SK-N-MC (cell line): ENCODE data around the gene SNX20.

ENCODE experiments used
- DNase-seq: peaks from one replicate; pipeline ENCODE4 v3.0.0-alpha.2; 2011; ENCODE audit warnings: low read depth, low spot score
- H3K27ac ChIP-seq: fragments of 200-600 bp; sonication (generic); 2 replicates; pipeline ENCODE4 v1.5.1; 2016; ENCODE audit warnings: mixed run types
- H3K36me3 ChIP-seq: fragments of 200-600 bp; sonication (generic); 2 replicates; pipeline ENCODE4 v1.6.1; 2017; ENCODE audit warnings: antibody characterized with exemption, low read length, mixed read lengths; ENCODE audit not compliant: insufficient read depth
- H3K4me3 ChIP-seq: fragments of 200-600 bp; sonication (generic); 2 replicates; pipeline ENCODE4 v1.5.1; 2016
- H3K9ac ChIP-seq: fragments of 200-600 bp; sonication (generic); 2 replicates; pipeline ENCODE4 v1.8.0; 2017; ENCODE audit warnings: mixed run types, mixed read lengths; ENCODE audit not compliant: insufficient read length
- H3K9me3 ChIP-seq: fragments of 200-600 bp; sonication (generic); 2 replicates; pipeline ENCODE4 v1.6.1; 2017; ENCODE audit warnings: low read depth, mild to moderate bottlenecking, antibody characterized with exemption, low read length, moderate library complexity, mixed read lengths
- EZH2 ChIP-seq: fragments of 200-600 bp; sonication (generic); IDR thresholded peaks from one replicate; pipeline ENCODE4 v1.6.1; 2017; ENCODE audit warnings: antibody characterized with exemption
- FOXP2 ChIP-seq: optimal IDR thresholded peaks from 2 replicates; pipeline ENCODE3; 2011; ENCODE audit warnings: mild to moderate bottlenecking, moderate library complexity; ENCODE audit not compliant: insufficient read depth; ENCODE audit errors: extremely low read length, control extremely low read depth
- POLR2AphosphoS5 ChIP-seq: IDR thresholded peaks from 2 replicates; pipeline ENCODE4 v1.6.1; 2012; ENCODE audit warnings: mild to moderate bottlenecking, low read depth, low read length, borderline replicate concordance

Gene SNX20

DNA sequence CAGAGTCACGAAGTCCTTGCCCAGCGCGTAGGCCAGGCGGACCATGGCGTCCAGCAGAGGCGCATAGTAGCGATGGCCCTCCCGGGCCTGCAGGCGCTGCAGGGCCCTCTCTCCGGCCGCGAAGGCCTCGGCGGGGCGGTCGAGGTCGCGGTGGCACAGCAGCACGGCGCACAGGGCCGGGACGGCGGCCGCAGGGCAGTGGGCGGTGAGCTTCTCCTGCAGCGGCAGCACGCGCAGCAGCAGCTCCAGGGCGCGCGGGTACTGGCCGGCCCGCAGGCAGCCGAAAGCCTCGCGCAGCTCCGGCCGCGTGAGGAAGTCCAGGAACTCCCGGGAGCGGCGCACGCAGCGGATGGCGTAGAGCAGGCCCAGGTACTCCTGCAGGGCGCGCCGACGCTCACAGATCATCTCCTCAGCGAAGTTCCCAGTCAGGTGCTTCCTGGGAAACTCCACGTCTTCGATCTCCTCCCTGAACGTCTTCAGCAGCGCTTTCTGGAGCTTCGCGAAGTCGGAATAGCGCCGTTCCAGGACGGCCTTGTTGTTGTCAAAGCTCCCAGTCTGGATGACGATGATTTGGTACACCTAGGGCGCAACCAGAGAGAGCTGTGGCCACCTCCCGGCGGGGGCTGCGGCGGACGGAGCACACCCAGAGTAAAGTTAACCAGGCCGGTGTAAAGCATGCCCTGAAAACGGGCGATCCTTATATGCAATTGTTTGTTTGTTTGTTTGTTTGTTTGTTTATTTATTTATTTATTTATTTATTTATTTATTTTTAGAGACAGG lies 7.4 kb downstream of the SNX20 start:
- Histone ChIP-seq H3K36me3 (no peaks in the 10 kb centered on the region), H3K9ac (no peak overlapping the region), H3K9me3 (no peaks in the 10 kb centered on the region), H3K4me3 (no peak overlapping the region), H3K27ac (no peak overlapping the region)
- no peak for TF ChIP-seq POLR2AphosphoS5
- no peak for TF ChIP-seq FOXP2
- no peak for TF ChIP-seq EZH2
- DNase-seq, result no peak

DNA sequence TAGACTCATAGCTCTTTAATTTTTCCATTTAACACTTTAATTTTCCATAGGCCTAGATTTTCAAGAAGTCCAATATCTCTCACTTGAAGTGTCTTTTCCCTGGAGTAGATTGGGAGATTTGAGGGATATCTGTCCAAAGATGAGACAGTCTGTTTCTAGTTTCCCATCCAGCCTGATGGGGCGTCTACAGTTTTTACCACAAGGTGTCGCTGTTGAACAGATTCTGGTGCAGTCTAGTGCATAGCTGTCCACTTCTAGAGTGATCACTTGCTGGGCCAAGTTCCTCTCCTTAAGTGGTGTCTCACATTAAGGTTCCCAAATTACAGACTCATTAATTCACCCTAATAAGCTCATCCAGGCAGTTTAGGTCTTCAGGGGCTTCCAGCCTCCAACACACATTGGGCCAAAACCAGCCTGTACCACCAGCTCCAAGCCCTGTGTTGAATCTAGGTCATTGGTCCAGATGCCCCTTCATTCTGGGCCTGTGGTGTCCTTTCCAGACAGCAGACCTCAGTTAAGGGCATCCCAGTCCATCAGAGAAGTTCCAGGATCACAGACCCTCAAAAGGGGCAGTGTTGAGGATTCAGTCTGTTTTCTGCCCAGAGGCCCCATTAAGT lies 9.4 kb downstream of the SNX20 start:
- DNase-seq, result no peak
- H3K36me3 ChIP-seq, result no peaks in the 10 kb centered on the region
- no peak overlapping the region for H3K4me3 ChIP-seq
- no peak overlapping the region for H3K9ac ChIP-seq
- H3K27ac ChIP-seq, result no peak overlapping the region
- TF ChIP-seq POLR2AphosphoS5 (no peak), FOXP2 (no peak), EZH2 (no peak)
- no peaks in the 10 kb centered on the region for H3K9me3 ChIP-seq

DNA sequence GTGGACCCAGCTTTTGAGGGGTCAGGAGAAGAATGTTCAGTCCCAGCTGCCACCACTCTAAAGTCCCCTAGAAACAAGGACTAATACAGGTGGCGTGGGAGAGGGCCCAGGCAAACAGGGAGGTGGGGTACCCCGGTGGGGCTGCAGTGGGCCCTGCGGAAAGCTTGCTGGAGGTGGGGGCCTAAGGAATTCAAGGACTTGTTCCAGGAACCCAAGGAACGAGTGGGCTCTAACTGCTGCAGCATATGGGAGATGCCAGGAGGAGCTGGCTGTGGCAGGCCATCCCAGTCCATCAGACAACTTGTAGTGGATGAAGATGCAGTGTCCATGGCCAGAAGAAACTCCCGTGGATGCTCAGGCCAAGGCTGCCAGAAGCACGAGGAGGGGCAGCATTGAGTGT lies 10.6 kb downstream of the SNX20 start:
- DNase-seq, result no peak
- Histone ChIP-seq H3K27ac (no peak overlapping the region), H3K9ac (no peak overlapping the region), H3K9me3 (no peaks in the 10 kb centered on the region), H3K36me3 (no peaks in the 10 kb centered on the region), H3K4me3 (no peak overlapping the region)
- TF ChIP-seq FOXP2 (no peak), EZH2 (no peak), POLR2AphosphoS5 (no peak)

DNA sequence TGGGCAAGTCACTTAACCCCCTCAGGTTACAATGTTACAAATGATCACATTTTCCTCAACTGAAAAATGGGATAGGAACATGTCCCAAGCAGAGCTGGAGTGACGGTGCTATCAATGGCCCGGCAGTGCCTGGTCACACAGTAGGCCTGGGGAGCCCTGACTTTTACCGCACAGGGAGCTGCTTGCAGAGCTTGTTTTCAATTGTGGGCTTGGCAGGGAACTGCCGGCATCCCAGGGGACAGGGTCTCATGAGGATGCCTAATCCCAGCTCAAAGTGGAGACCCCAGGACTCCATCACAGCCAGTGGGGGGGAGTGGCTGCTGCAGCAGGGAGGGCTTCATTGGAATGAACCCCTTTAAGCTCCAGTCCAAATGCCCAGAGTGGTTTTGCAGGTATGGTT lies 11.4 kb downstream of the SNX20 start:
- DNase-seq, result no peak
- TF ChIP-seq EZH2 (no peak), POLR2AphosphoS5 (no peak), FOXP2 (no peak)
- Histone ChIP-seq H3K4me3 (no peak overlapping the region), H3K9ac (no peak overlapping the region), H3K9me3 (no peaks in the 10 kb centered on the region), H3K27ac (no peak overlapping the region), H3K36me3 (no peaks in the 10 kb centered on the region)

DNA sequence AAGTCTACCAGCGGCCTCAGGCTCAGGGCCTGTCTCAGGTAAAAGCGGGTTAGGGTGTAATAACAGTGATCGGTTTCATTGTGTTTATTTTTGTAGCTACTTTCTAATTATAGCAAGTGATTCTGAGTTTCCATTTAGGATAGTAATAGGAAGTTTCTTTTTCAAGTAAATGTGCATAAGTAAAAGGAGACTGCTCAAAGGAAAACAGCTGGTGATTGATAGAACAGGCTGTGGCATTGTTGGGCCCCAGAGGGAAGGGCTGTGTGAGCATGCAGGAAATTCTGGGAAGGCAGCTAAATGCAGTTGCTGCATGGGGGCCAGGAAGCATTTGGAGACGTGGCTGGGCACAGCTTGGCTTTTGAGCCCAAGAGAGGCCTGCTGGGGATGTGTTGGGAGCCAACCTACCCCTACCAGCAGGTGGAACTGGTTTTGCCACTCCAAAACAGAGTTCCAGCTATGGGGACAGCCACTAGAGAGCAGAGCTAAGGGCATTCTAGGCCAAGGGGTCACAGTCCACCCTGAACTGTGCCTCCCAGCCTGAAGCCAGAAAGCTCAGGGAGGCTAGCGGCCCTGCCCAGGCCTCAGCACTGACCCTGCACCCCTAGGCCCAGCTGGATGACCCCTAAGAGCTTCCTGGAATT lies 12.6 kb downstream of the SNX20 start:
- Histone ChIP-seq H3K9me3 (no peaks in the 10 kb centered on the region), H3K4me3 (no peak overlapping the region), H3K27ac (no peak overlapping the region), H3K36me3 (no peaks in the 10 kb centered on the region), H3K9ac (no peak overlapping the region)
- TF ChIP-seq EZH2 (no peak), POLR2AphosphoS5 (no peak), FOXP2 (no peak)
- DNase-seq, result no peak

DNA sequence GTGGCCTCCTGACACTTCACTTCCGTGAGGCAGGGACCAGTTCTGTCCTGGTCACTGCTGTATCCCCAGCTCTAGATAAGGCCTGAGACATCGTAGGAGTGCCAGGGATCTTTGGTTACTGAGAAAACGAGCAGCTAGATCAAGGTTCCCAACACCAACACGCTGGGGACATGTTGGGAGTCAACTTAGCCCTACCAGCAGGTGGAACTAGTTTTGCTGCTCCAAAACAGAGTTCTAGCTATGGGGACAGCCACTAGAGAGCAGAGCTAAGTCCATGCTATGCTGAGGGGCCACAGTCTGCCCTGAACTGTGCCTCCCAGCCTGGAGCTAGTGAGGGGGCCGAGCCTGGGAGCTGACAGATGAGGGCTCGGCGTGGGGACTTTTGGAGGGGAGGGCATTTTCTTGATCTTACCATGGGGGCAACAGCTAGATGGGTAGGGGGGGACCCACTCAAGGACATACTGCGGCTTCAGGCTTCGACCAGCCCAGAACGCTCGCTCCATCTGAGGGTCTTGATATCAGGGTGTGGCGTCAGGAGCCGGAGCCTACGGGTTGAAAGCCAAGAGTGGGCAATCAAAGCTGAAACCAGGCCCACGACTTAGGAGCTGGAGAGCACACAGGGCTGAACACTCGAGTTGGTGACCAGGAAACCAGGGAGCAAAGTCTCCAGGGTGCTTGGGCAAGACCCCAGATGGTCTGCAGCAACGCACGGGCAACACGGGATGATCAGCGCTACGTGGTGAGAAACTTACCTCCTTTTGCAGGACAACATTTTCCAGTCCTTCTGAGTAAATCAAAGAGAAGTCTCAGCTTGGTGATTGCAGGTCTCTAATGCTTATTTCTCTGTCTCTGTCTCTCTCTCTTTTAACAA lies 13.4 kb downstream of the SNX20 start:
- TF ChIP-seq POLR2AphosphoS5 (no peak), FOXP2 (no peak), EZH2 (no peak)
- H3K27ac ChIP-seq, result no peak overlapping the region
- no peak for DNase-seq
- no peak overlapping the region for H3K4me3 ChIP-seq
- H3K36me3 ChIP-seq, result no peaks in the 10 kb centered on the region
- H3K9ac ChIP-seq, result no peak overlapping the region
- H3K9me3 ChIP-seq, result no peaks in the 10 kb centered on the region

DNA sequence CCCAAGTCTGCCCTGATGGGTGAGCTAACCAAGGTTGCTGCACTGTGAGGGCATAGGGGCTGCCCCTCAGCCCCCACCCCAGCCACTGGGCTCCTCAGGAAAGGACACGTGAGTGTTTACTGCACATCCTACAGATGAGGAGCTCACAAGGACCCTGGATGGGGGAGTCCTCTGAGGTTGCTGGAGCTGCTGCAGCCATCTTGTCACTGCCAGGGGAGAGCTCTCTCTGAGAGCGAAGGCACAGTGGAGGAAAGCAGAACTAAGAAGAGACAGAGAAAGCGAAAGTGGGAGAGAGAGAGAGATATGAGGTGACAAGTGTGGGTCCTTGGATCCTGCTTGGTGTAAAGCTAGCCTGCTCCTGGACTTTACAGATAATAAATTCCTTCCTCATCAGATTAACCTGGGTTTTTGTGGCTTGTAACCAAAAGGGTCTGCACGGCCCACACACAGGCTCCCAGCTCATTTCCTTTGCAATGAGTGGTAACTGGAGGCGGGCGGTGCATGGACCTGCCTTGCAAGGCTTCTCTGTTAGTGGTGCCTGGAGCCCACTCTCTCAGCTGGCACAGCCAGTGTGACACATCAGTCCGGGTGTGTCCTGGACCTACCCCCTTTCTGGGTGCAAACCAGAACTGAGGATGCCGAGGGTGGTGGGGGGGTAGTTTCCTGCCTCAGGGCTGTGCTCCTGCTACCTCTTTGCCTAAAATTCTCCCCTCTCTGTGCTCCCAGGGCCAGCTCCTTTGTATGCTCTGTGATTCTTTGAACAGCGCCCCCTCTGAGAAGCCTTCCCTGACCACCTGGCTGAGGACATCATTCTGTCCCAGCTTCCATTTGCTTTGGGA lies 14.2 kb downstream of the SNX20 start:
- Histone ChIP-seq H3K36me3 (no peaks in the 10 kb centered on the region), H3K9me3 (no peaks in the 10 kb centered on the region), H3K27ac (no peak overlapping the region), H3K9ac (no peak overlapping the region), H3K4me3 (no peak overlapping the region)
- TF ChIP-seq FOXP2 (no peak), POLR2AphosphoS5 (no peak), EZH2 (no peak)
- no peak for DNase-seq
